ENCODE results near the gene CD58.

CD58 gene

GRCh38 chr1:116521186-116521585 lies 49.6 kb downstream of the CD58 start:
- DNase-seq (ENCODE audit: low read depth) = peak; percentile 26
- H3K4me3 ChIP-seq (ENCODE audit: low read length) = no peak overlapping the region
- no peak for TF ChIP-seq CTCF (conservative IDR thresholded peaks at IDR 0.05; ENCODE audit: low read depth, low read length)

DNA sequence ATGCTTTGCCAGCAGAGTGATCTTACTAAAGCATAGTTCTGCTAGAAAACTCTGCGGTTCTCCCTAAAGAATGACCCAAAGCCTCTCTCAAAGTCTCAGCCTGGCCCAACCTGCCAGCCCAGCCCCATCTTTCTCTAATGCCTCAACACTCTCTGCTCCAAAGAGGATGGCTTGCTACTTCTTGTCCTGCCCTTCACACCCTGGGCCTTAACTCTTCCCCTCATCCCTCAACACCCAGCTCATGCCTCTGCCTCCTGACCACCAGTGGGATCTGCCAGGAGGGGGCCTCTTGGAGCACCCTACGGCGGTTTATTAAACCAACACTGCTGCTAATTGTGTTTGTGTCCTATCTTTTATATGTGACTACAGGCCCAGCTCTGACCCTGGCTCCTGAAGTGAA lies 52.4 kb downstream of the CD58 start:
- DNase-seq (ENCODE audit: low read depth) = no peak
- no peak overlapping the region for H3K4me3 ChIP-seq (ENCODE audit: low read length)
- TF ChIP-seq CTCF (conservative IDR thresholded peaks at IDR 0.05; ENCODE audit: low read depth, low read length) = no peak

- no peak for DNase-seq (ENCODE audit: low read depth)
- TF ChIP-seq CTCF (conservative IDR thresholded peaks at IDR 0.05; ENCODE audit: low read depth, low read length) = no peak
- H3K4me3 ChIP-seq (ENCODE audit: low read length) = no peak overlapping the region
These were observed 54.2 kb downstream of the CD58 start for GRCh38 chr1:116516631-116517030.

DNA sequence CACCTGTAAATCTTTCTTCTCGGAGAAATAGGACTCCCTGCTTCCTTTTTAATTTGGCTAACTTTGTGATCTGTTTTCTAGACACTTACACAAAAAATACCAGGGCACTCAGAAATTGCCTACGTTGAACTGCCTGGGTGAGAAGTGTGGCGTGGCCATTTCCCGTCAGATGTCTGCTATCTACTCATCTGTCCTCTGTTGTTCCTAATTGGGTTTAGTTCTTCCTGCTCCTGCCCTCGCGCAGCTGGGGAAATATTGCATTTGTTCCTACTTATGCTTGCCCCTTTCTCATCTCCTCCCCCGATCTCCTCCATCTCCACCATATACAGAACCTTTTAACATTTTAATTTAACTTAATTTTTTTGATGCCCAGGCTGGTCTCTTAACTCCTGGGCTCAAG lies 55.1 kb downstream of the CD58 start:
- no peak for DNase-seq (ENCODE audit: low read depth)
- H3K4me3 ChIP-seq (ENCODE audit: low read length) = no peak overlapping the region
- TF ChIP-seq CTCF (conservative IDR thresholded peaks at IDR 0.05; ENCODE audit: low read depth, low read length) = no peak

- no peak for DNase-seq (ENCODE audit: low read depth)
- no peak overlapping the region for H3K4me3 ChIP-seq (ENCODE audit: low read length)
- TF ChIP-seq CTCF (conservative IDR thresholded peaks at IDR 0.05; ENCODE audit: low read depth, low read length) = no peak
These were observed 55.9 kb downstream of the CD58 start for GRCh38 chr1:116514708-116515525.

DNA sequence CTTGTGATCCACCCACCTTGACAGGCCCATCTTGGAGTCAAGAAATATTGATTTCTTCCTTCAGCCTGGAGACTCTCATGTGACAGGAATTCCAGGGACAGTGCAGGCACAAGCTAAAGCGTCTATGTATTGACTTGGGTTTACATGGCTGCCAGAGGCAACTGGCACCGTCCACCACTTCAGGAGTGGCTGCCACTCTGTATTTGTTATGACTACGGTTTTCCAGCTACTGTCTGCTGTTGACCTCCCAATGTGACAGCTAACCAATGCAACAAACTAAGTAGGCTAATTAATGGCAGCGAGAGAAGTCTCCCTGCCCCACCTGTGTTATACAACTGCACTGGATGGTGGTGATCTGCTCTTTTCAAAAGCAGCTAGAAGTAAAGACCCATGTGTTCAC lies 56.9 kb downstream of the CD58 start:
- no peak overlapping the region for H3K4me3 ChIP-seq (ENCODE audit: low read length)
- TF ChIP-seq CTCF (conservative IDR thresholded peaks at IDR 0.05; ENCODE audit: low read depth, low read length) = no peak
- no peak for DNase-seq (ENCODE audit: low read depth)

GRCh38 chr1:116511459-116512019 lies 59.3 kb downstream of the CD58 start:
- DNase-seq (ENCODE audit: low read depth) = no peak
- no peak overlapping the region for H3K4me3 ChIP-seq (ENCODE audit: low read length)
- TF ChIP-seq CTCF (conservative IDR thresholded peaks at IDR 0.05; ENCODE audit: low read depth, low read length) = no peak

Measured in retinal pigment epithelial cell (primary cell).